DMS114 treated with DMSO at 0.1 percent for 48 hours (cell line): ENCODE results near the gene PCDHAC1.
"Not testable (repeated sequence)": the region's sequence is repeated elsewhere in the genome, so short reads cannot be mapped to it uniquely, and the experiment has no call there.

Experiments
- DNase-seq: peaks from one replicate; lab custom pipeline; 2025; ENCODE audit not compliant: unreplicated experiment; lab: John Stamatoyannopoulos, UW

Gene PCDHAC1

GRCh38 chr5:140925806-140926442 is at the start of gene PCDHAC1:
PCDHAC1 (plus strand) TSS chr5:140926299; CDS start chr5:140926893, 594 bp downstream.
- no peak for DNase-seq

- DNase-seq: not testable (repeated sequence)
Observed at GRCh38 chr5:140876541-140877261, 49.4 kb upstream of the PCDHAC1 start.

GRCh38 chr5:140877262-140877581 is 48.9 kb upstream of the PCDHAC1 start:
- DNase-seq: no peak

- DNase-seq: no peak
Observed at GRCh38 chr5:140881889-140882590, 44.1 kb upstream of the PCDHAC1 start, which contains the start of gene PCDHA13. PCDHA13 (plus strand) TSS chr5:140882124; CDS start chr5:140882269, 145 bp downstream.

GRCh38 chr5:140882591-140882899 is 43.6 kb upstream of the PCDHAC1 start:
- no peak for DNase-seq

- no peak for DNase-seq
Observed at GRCh38 chr5:140883373-140883772, 42.7 kb upstream of the PCDHAC1 start.

- DNase-seq: no peak
Observed at GRCh38 chr5:140883927-140884697, 42.0 kb upstream of the PCDHAC1 start.

- DNase-seq: no peak
Observed at GRCh38 chr5:140916325-140916724, 9.8 kb upstream of the PCDHAC1 start.

GRCh38 chr5:140923601-140924000 is 2.5 kb upstream of the PCDHAC1 start:
- DNase-seq: no peak

GRCh38 chr5:140926443-140927227 is 536 bp downstream of the PCDHAC1 start:
- peak; percentile 84 for DNase-seq

- DNase-seq: no peak
Observed at GRCh38 chr5:140927228-140927573, 1.1 kb downstream of the PCDHAC1 start.

- no peak for DNase-seq
Observed at GRCh38 chr5:140934964-140935606, 9.0 kb downstream of the PCDHAC1 start.

GRCh38 chr5:140946578-140946977 is 20.5 kb downstream of the PCDHAC1 start:
- DNase-seq: no peak

- no peak for DNase-seq
Observed at GRCh38 chr5:140951636-140952035, 25.5 kb downstream of the PCDHAC1 start.

- no peak for DNase-seq
Observed at GRCh38 chr5:140953234-140953633, 27.1 kb downstream of the PCDHAC1 start.

- no peak for DNase-seq
Observed at GRCh38 chr5:140962190-140962589, 36.1 kb downstream of the PCDHAC1 start.

GRCh38 chr5:140964356-140964755 is 38.3 kb downstream of the PCDHAC1 start:
- no peak for DNase-seq

- DNase-seq: no peak
Observed at GRCh38 chr5:140965905-140966292, 39.8 kb downstream of the PCDHAC1 start.

GRCh38 chr5:140966293-140967225 is 40.5 kb downstream of the PCDHAC1 start, which contains the start of gene PCDHAC2:
PCDHAC2 (plus strand) TSS chr5:140966476; CDS start chr5:140966767, 291 bp downstream.
- peak; percentile 67 for DNase-seq
